PC-3 (cell line): Measurements from ENCODE around the gene DPYSL3. TPM values are rescaled to one million over a fixed set of nuclear protein-coding genes. Genes with fewer than 3 reads are reported as not detected.

ENCODE experiments used
- ATAC-seq: fragments of 200-7000 bp; cut with Tn5 transposase; 2 replicates; pipeline ENCODE4 v1.9.1; 2020; ENCODE audit warnings: mild to moderate bottlenecking, moderate library complexity
- BruUV-seq: library from RNA; stranded (reverse); fragments of 400-500 nt; replicated peaks from 2 replicates; lab custom pipeline; 2021; lab: Mats Ljungman, UMichigan
- CTCF ChIA-PET: fragments of 300-600 bp; sonication (Branson Sonifier 250); formaldehyde crosslinking; loops from one replicate; lab custom pipeline; 2022; ENCODE audit warnings: antibody characterized with exemption; lab: Charles Lee
- POLR2A ChIA-PET: fragments of 300-600 bp; sonication (Branson Sonifier 250); formaldehyde crosslinking; loops from one replicate; lab custom pipeline; 2022; ENCODE audit warnings: antibody characterized with exemption; ENCODE audit not compliant: unreplicated experiment; lab: Charles Lee
- DNase-seq: peaks from one replicate; pipeline ENCODE4 v3.0.0-alpha.2; 2015
- H2AFZ ChIP-seq: fragments of 300-600 bp; sonication (generic); 2 replicates; pipeline ENCODE4 v1.6.0; 2016; ENCODE audit warnings: antibody characterized with exemption, low read length
- H3F3A ChIP-seq: fragments of 300-600 bp; sonication (generic); one replicate; pipeline ENCODE4 v1.6.0; 2017; ENCODE audit warnings: antibody characterized with exemption, low read length, control low read depth, mild to moderate bottlenecking; ENCODE audit not compliant: unreplicated experiment
- H3K27ac ChIP-seq: fragments of 300-600 bp; sonication (generic); 2 replicates; pipeline ENCODE4 v1.5.1; 2016; ENCODE audit warnings: mild to moderate bottlenecking, low read length
- H3K27me3 ChIP-seq: fragments of 300-600 bp; sonication (generic); 2 replicates; pipeline ENCODE4 v1.6.1; 2016; ENCODE audit warnings: low read length, mixed read lengths
- H3K36me3 ChIP-seq: fragments of 300-600 bp; sonication (generic); 2 replicates; pipeline ENCODE4 v1.6.1; 2016; ENCODE audit warnings: low read depth, mixed run types, low read length, mixed read lengths
- H3K4me1 ChIP-seq: fragments of 300-600 bp; sonication (generic); 2 replicates; pipeline ENCODE4 v1.5.1; 2016; ENCODE audit warnings: low read length; ENCODE audit not compliant: insufficient read depth
- H3K4me2 ChIP-seq: fragments of 300-600 bp; sonication (generic); 2 replicates; pipeline ENCODE4 v1.6.0; 2016; ENCODE audit warnings: low read length
- H3K4me3 ChIP-seq: fragments of 300-600 bp; sonication (generic); 2 replicates; pipeline ENCODE4 v1.5.1; 2016; ENCODE audit warnings: mild to moderate bottlenecking, low read length, mixed read lengths
- H3K79me2 ChIP-seq: fragments of 300-600 bp; sonication (generic); 2 replicates; pipeline ENCODE4 v1.6.1; 2017; ENCODE audit warnings: low read length, mixed read lengths
- H3K9ac ChIP-seq: fragments of 300-600 bp; sonication (generic); 2 replicates; pipeline ENCODE4 v1.6.0; 2016; ENCODE audit warnings: mild to moderate bottlenecking, low read length
- H3K9me2 ChIP-seq: fragments of 300-600 bp; sonication (generic); replicated peaks from 2 replicates; pipeline ENCODE4 v1.6.1; 2016; ENCODE audit warnings: mixed run types, low read length, mixed read lengths
- H3K9me3 ChIP-seq: fragments of 300-600 bp; sonication (generic); 2 replicates; pipeline ENCODE4 v1.6.1; 2016; ENCODE audit warnings: low read length, mixed read lengths
- H4K20me1 ChIP-seq: fragments of 300-600 bp; sonication (generic); 2 replicates; pipeline ENCODE4 v1.6.1; 2016; ENCODE audit warnings: low read length, mixed read lengths
- CTCF ChIP-seq: fragments of 300-600 bp; sonication (generic); conservative IDR thresholded peaks from 2 replicates; pipeline ENCODE4 v1.5.1; 2017; ENCODE audit warnings: antibody characterized with exemption, low read depth, mild to moderate bottlenecking, low read length
- EZH2 ChIP-seq: fragments of 300-600 bp; sonication (generic); IDR thresholded peaks from one replicate; pipeline ENCODE4 v1.6.1; 2017; ENCODE audit warnings: antibody characterized with exemption, mild to moderate bottlenecking, low read length; ENCODE audit not compliant: unreplicated experiment
- EZH2phosphoT487 ChIP-seq: fragments of 300-600 bp; sonication (generic); IDR thresholded peaks from 2 replicates; pipeline ENCODE4 v1.6.1; 2018; ENCODE audit warnings: mild to moderate bottlenecking, antibody characterized with exemption, low read length, borderline replicate concordance
- intact Hi-C: fragments of 100-400 bp; cut with micrococcal nuclease; formaldehyde crosslinking; loops from 2 replicates; pipeline ENCODE4 v1.9.0; 2023
- total RNA-seq: library from RNA; depleted of rRNA; stranded (reverse); fragments of >200 nt; gene quantifications from 2 replicates; pipeline ENCODE4 v1.2.3, GENCODE V29; 2014

DPYSL3 gene
- total RNA-seq, 1 experiment from 2014 or later = 20.6 TPM

GRCh38 chr5:147359101-147359500 is 150.8 kb downstream of the DPYSL3 start:
- peaks cover 35% of the 10 kb centered on the region for H3K4me1 ChIP-seq
- H3K9me2 ChIP-seq = no peaks in the 10 kb centered on the region
- no peaks in the 10 kb centered on the region for H4K20me1 ChIP-seq
- no TSS peak for BruUV-seq
- ChIA-PET CTCF (no interaction called here), POLR2A (no interaction called here)
- no peaks in the 10 kb centered on the region for H3K27me3 ChIP-seq
- H3K4me3 ChIP-seq = no peak overlapping the region
- TF ChIP-seq CTCF (no peak), EZH2phosphoT487 (no peak), EZH2 (no peak)
- H3K9me3 ChIP-seq = no peaks in the 10 kb centered on the region
- H3K9ac ChIP-seq = no peak overlapping the region
- H2AFZ ChIP-seq = no peak overlapping the region
- DNase-seq (peak; percentile 12), ATAC-seq (peak; percentile 48)
- H3K36me3 ChIP-seq = no peaks in the 10 kb centered on the region
- H3K79me2 ChIP-seq = no peaks in the 10 kb centered on the region
- H3K27ac ChIP-seq = no peak overlapping the region
- peak overlapping the region; percentile 51; the same call in 1 of the 2 replicates for H3K4me2 ChIP-seq
- intact Hi-C loops = loop anchor here (1.0 kb wide), 1 partner anchor 11 kb away; no protein-coding TSS in a partner anchor
- no peaks in the 10 kb centered on the region for H3F3A ChIP-seq

GRCh38 chr5:147349241-147349640 is 160.6 kb downstream of the DPYSL3 start:
- CTCF ChIA-PET = no interaction called here
- Histone ChIP-seq H3K4me2 (peak overlapping the region; percentile 59), H3K9me2 (no peaks in the 10 kb centered on the region), H3K9ac (no peak overlapping the region), H3K36me3 (no peaks in the 10 kb centered on the region), H3K27ac (peak overlapping the region; percentile 81), H3K27me3 (no peaks in the 10 kb centered on the region), H4K20me1 (no peaks in the 10 kb centered on the region), H3F3A (peaks cover 6% of the 10 kb centered on the region), H3K9me3 (no peaks in the 10 kb centered on the region), H3K79me2 (no peaks in the 10 kb centered on the region), H3K4me1 (peaks cover 31% of the 10 kb centered on the region), H2AFZ (no peak overlapping the region), H3K4me3 (no peak overlapping the region)
- POLR2A ChIA-PET = no interaction called here
- DNase-seq (no peak), ATAC-seq (no peak)
- intact Hi-C loops = loop anchor here (2.0 to 5.0 kb wide), 3 partner anchors 38 to 112 kb away; partner anchors contain the start of gene STK32A
- no TSS peak for BruUV-seq
- no peak for TF ChIP-seq CTCF
- no peak for TF ChIP-seq EZH2phosphoT487
- no peak for TF ChIP-seq EZH2

- no peaks in the 10 kb centered on the region for H3K36me3 ChIP-seq
- CTCF ChIA-PET = interaction anchor here (0.6 kb wide), 1 partner anchor 21 kb away, joined by 4 read pairs; no protein-coding TSS in a partner anchor
- H3K4me3 ChIP-seq = no peak overlapping the region; the same call in 1 of the 2 replicates
- intact Hi-C loops = loop anchor here (1.0 to 5.0 kb wide), 4 partner anchors 11 to 111 kb away; partner anchors contain the start of gene STK32A
- H3F3A ChIP-seq = peaks cover 6% of the 10 kb centered on the region
- TF ChIP-seq EZH2phosphoT487 (no peak), CTCF (no peak), EZH2 (no peak)
- no peak for DNase-seq
- POLR2A ChIA-PET = no interaction called here
- ATAC-seq = peak; percentile 26
- no peak overlapping the region for H2AFZ ChIP-seq
- H3K4me1 ChIP-seq = peaks cover 31% of the 10 kb centered on the region
- peak overlapping the region; percentile 59 for H3K4me2 ChIP-seq
- no peaks in the 10 kb centered on the region for H3K9me3 ChIP-seq
- no peaks in the 10 kb centered on the region for H4K20me1 ChIP-seq
- H3K79me2 ChIP-seq = no peaks in the 10 kb centered on the region
- H3K9ac ChIP-seq = no peak overlapping the region
- no peaks in the 10 kb centered on the region for H3K9me2 ChIP-seq
- no peaks in the 10 kb centered on the region for H3K27me3 ChIP-seq
- no TSS peak for BruUV-seq
- H3K27ac ChIP-seq = peak overlapping the region; percentile 81
Observed at GRCh38 chr5:147348451-147348850, 161.4 kb downstream of the DPYSL3 start.
